Measurements from ENCODE around the gene COX4I2. TPM values are rescaled to one million over a fixed set of nuclear protein-coding genes. Genes with fewer than 3 reads are reported as not detected.

The COX4I2 gene
- total and polyA plus RNA-seq, 4 experiments from 2014 or later, result not detected

DNA sequence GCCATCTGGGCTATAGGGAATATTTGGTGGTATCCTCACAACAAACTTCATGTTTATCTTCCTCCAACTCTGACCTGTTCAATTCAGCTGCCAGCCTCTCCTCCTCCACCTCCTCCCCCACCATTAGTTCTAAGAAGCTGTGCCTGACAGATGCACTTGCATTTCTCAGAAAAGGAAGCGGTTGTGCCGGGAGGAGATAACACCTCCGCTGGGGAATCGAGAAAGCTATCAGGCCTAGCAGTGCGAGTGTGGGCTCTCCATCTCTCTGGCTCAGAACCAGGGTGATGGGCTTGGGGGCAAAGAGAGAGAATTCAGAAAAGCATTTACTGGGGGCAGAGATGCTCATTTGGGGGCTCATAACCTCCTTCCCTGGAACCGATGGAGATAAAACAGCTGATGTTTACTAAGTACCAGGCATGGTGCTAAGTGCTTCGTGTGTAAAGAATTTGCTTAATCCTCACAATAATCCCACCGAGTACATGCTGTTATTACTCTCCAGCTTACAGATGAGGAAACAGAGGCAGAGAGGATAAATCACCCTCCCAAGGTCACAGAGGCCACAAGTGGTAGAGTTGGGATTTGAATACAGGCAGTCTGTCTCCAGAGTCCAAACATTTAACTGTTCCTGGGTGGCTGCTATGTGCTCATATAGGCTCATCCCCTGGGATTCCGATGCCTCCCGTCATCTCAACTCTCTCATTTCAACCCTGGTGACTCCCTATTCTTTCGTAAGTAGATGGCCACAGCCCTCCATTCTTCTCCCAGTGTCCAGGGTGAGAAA is 38.3 kb downstream of the COX4I2 start:
- no peaks in the 10 kb centered on the region for H3K9me3 Mint-ChIP-seq
- H3K4me3 Mint-ChIP-seq, result peak overlapping the region; percentile 91 to 97 (median 94)
- no peaks in the 10 kb centered on the region for H3K27me3 ChIP-seq (ENCODE audit: insufficient read depth, low read length)
- peak overlapping the region; percentile 96 to 98 (median 97) for H3K27ac Mint-ChIP-seq
- peak overlapping the region; percentile 59 to 87 for H3K4me3 ChIP-seq (ENCODE audit: low read length in 2 of 2)
- H3K4me1 ChIP-seq (ENCODE audit: insufficient read depth, low read length), result peaks cover 88% of the 10 kb centered on the region
- ChIA-PET CTCF (ENCODE audit: partially characterized antibody) (interaction anchor here (0.5 to 8.2 kb wide), 5 partner anchors 10 to 171 kb away, joined by 3 to 94 read pairs (median 4); partner anchors contain the start of gene BCL2L1), POLR2A (ENCODE audit: partially characterized antibody) (interaction anchor here (0.7 to 6.0 kb wide), 12 partner anchors 9 to 103 kb away, joined by 3 to 125 read pairs (median 5); partner anchors contain the start of gene BCL2L1)
- no peaks in the 10 kb centered on the region for H3K27me3 Mint-ChIP-seq
- peaks cover 24 to 27% of the 10 kb centered on the region in 2 donors for H3K36me3 Mint-ChIP-seq
- intact Hi-C loops (cut with micrococcal nuclease), result loop anchor here (1.0 kb wide), 3 partner anchors 15 to 47 kb away; no protein-coding TSS in a partner anchor
- H3K36me3 ChIP-seq (ENCODE audit: insufficient read depth, low read length), result peaks cover 4% of the 10 kb centered on the region
- H3K9me3 ChIP-seq (ENCODE audit: control insufficient read depth in 1 of 2, low read length in 2 of 2), result no peaks in the 10 kb centered on the region
- peak; percentile 60 to 71 (median 65) for DNase-seq
- H3K4me1 Mint-ChIP-seq, result peaks cover 68 to 90% (median 78%) of the 10 kb centered on the region in 4 donors
- peak overlapping the region; percentile 75 for H3K27ac ChIP-seq (ENCODE audit: low read depth, low read length)

DNA sequence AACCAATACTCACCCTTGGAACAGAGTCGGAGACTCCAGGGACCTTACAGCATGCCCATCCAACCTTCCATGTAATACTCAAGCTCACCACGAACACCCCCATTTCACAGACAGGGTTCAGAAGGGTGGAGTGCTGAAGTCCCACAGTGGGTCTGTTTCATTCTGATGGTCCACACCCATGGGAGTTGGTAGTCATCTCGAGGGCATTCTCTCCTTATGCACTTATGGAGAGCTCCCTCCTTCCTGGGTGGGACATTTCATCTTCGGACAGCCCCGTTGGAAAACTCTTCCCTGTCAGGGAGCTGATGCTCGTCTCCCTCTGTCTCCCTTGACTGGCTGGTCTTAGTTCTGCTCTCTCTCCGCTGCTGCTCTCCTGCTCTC is 38.9 kb downstream of the COX4I2 start:
- Histone ChIP-seq H3K27me3 (ENCODE audit: insufficient read depth, low read length) (no peaks in the 10 kb centered on the region), H3K36me3 (ENCODE audit: insufficient read depth, low read length) (peaks cover 5% of the 10 kb centered on the region), H3K9me3 (ENCODE audit: control insufficient read depth in 1 of 2, low read length in 2 of 2) (no peaks in the 10 kb centered on the region), H3K4me3 (ENCODE audit: low read length in 2 of 2) (peak overlapping the region; percentile 59 to 87), H3K27ac (ENCODE audit: low read depth, low read length) (peak overlapping the region; percentile 75), H3K4me1 (ENCODE audit: insufficient read depth, low read length) (peaks cover 92% of the 10 kb centered on the region)
- Mint-ChIP-seq H3K4me1 (peaks cover 67 to 93% (median 79%) of the 10 kb centered on the region in 4 donors), H3K27me3 (no peaks in the 10 kb centered on the region), H3K27ac (peak overlapping the region; percentile 96 to 98 (median 97)), H3K4me3 (peak overlapping the region; percentile 63 to 97 (median 94)), H3K9me3 (no peaks in the 10 kb centered on the region), H3K36me3 (peaks cover 29 to 30% of the 10 kb centered on the region in 2 donors)
- intact Hi-C loops (cut with micrococcal nuclease), result loop anchor here (1.0 kb wide), 1 partner anchor 15 kb away; no protein-coding TSS in a partner anchor
- POLR2A ChIA-PET (ENCODE audit: partially characterized antibody), result interaction anchor here (1.1 to 6.0 kb wide), 8 partner anchors 8 to 44 kb away, joined by 3 to 125 read pairs (median 8); partner anchors contain the start of gene BCL2L1
- DNase-seq, result no peak
- CTCF ChIA-PET (ENCODE audit: partially characterized antibody), result interaction anchor here (0.5 to 8.2 kb wide), 5 partner anchors 9 to 172 kb away, joined by 3 to 94 read pairs (median 4); partner anchors contain the start of gene BCL2L1

DNA sequence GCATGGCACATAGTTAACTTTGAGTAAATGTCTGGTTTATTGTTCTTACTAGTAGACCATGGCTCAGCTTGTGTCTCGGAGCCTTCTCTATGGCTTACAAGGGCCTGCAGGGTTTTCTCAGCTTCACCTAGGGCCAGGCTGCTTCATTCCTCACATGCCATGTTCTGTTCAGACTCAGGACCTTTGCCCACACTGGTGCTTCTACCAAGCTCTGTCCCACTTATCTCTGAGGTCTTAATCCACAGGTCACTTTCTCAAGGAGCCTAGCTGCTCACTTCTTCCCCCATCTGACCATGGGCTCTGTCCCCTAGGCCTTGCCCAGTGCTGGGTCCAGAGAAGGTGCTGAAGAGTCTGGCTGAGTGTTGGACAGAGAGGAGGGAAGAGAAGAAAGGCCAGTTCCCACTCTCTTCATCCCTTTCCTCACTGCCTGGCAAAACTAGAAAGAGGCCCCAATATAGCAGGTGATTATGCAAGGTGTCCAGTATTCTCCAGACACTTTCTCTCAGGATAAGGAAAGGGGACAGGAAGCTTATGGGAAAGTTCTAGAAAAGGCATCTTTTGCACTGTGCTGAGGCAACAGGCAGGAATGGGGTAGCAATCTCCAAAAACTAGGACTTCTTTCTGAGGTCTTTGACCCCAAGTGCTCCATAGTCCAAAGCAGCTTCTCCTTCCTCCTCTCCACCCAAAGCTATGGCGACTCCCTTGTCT is 40.0 kb downstream of the COX4I2 start:
- Histone ChIP-seq H3K4me1 (ENCODE audit: insufficient read depth, low read length) (peaks cover 95% of the 10 kb centered on the region), H3K27ac (ENCODE audit: low read depth, low read length) (no peak overlapping the region), H3K4me3 (ENCODE audit: low read length in 2 of 2) (no peak overlapping the region), H3K27me3 (ENCODE audit: insufficient read depth, low read length) (no peaks in the 10 kb centered on the region), H3K36me3 (ENCODE audit: insufficient read depth, low read length) (peaks cover 5% of the 10 kb centered on the region), H3K9me3 (ENCODE audit: control insufficient read depth in 1 of 2, low read length in 2 of 2) (no peaks in the 10 kb centered on the region)
- intact Hi-C loops (cut with micrococcal nuclease), result no loop called here
- no peak for DNase-seq
- ChIA-PET POLR2A (ENCODE audit: partially characterized antibody) (interaction anchor here (1.3 to 6.0 kb wide), 2 partner anchors 12 to 43 kb away, joined by 4 to 125 read pairs; partner anchors contain the start of gene BCL2L1), CTCF (ENCODE audit: partially characterized antibody) (interaction anchor here (5.7 to 8.2 kb wide), 2 partner anchors 17 to 46 kb away, joined by 87 to 94 read pairs; partner anchors contain the start of gene BCL2L1)
- H3K27me3 Mint-ChIP-seq, result no peaks in the 10 kb centered on the region
- peak overlapping the region in 7 of 8 donors; percentile 9 to 94 (median 62) for H3K4me3 Mint-ChIP-seq
- H3K9me3 Mint-ChIP-seq, result no peaks in the 10 kb centered on the region
- H3K36me3 Mint-ChIP-seq, result peaks cover 31 to 32% of the 10 kb centered on the region in 2 donors
- peak overlapping the region; percentile 88 to 97 (median 91) for H3K27ac Mint-ChIP-seq
- peaks cover 69 to 94% (median 80%) of the 10 kb centered on the region in 4 donors for H3K4me1 Mint-ChIP-seq

DNA sequence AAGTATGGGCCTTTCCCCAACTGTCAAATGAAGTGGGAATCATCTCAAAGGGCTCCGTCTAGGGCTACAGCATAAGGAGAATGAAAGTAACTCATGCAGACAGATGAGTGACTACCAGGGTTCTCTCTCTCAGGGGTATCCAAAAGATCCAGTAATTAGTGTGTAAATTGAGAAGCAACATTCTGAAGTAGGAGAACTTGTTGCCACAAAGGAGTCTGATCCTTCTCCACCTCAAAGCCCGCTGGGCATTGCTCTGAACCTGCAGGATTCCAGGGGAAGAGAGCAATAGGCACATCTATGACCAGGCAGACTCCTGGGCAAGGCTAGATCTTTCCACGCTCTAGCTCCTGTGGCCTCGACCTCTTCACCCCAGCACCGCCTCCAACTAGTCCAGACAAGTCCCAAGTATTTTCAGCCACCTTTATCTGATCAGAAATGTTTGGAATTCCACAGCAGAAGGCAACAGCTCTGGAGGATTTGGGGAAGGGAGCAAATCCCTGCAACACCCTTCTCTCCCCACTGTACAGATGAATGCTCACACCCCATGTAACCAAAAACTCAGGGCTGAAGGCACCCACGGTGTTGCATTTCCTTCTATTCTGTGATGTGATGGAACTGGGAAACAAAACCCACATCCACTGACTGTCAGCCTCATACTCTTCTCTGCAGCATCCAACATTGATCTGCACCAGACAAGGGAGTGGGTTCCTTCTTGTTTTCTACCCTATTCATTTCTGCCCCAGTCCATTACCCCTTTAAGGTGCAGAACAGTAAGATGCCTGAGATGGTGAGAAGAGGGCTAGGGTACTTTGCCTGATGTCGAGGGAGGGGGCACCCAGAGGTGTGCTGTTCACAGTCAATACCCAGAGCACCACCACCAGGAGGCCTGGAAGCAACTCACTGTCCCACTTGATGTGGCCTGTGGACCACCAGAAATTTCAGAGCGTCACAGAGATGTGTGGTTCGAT is 41.0 kb downstream of the COX4I2 start:
- H3K27me3 Mint-ChIP-seq, result no peaks in the 10 kb centered on the region
- Histone ChIP-seq H3K27ac (ENCODE audit: low read depth, low read length) (peak overlapping the region; percentile 6), H3K4me1 (ENCODE audit: insufficient read depth, low read length) (peaks cover 96% of the 10 kb centered on the region), H3K27me3 (ENCODE audit: insufficient read depth, low read length) (no peaks in the 10 kb centered on the region), H3K36me3 (ENCODE audit: insufficient read depth, low read length) (peaks cover 5% of the 10 kb centered on the region), H3K4me3 (ENCODE audit: low read length in 2 of 2) (no peak overlapping the region), H3K9me3 (ENCODE audit: control insufficient read depth in 1 of 2, low read length in 2 of 2) (no peaks in the 10 kb centered on the region)
- H3K4me3 Mint-ChIP-seq, result peak overlapping the region in 7 of 8 donors; percentile 14 to 76 (median 61)
- peaks cover 36 to 38% of the 10 kb centered on the region in 2 donors for H3K36me3 Mint-ChIP-seq
- ChIA-PET POLR2A (ENCODE audit: partially characterized antibody) (interaction anchor here (6.0 kb wide), 1 partner anchor 42 kb away, joined by 125 read pairs; the partner anchor contains the start of gene BCL2L1), CTCF (ENCODE audit: partially characterized antibody) (interaction anchor here (5.7 to 8.2 kb wide), 2 partner anchors 18 to 45 kb away, joined by 87 to 94 read pairs; partner anchors contain the start of gene BCL2L1)
- no peaks in the 10 kb centered on the region for H3K9me3 Mint-ChIP-seq
- peak in 1 of 5 donors; percentile 16 for DNase-seq
- intact Hi-C loops (cut with micrococcal nuclease), result no loop called here
- H3K4me1 Mint-ChIP-seq, result peaks cover 73 to 99% (median 84%) of the 10 kb centered on the region in 4 donors
- peak overlapping the region; percentile 88 to 97 (median 91) for H3K27ac Mint-ChIP-seq

DNA sequence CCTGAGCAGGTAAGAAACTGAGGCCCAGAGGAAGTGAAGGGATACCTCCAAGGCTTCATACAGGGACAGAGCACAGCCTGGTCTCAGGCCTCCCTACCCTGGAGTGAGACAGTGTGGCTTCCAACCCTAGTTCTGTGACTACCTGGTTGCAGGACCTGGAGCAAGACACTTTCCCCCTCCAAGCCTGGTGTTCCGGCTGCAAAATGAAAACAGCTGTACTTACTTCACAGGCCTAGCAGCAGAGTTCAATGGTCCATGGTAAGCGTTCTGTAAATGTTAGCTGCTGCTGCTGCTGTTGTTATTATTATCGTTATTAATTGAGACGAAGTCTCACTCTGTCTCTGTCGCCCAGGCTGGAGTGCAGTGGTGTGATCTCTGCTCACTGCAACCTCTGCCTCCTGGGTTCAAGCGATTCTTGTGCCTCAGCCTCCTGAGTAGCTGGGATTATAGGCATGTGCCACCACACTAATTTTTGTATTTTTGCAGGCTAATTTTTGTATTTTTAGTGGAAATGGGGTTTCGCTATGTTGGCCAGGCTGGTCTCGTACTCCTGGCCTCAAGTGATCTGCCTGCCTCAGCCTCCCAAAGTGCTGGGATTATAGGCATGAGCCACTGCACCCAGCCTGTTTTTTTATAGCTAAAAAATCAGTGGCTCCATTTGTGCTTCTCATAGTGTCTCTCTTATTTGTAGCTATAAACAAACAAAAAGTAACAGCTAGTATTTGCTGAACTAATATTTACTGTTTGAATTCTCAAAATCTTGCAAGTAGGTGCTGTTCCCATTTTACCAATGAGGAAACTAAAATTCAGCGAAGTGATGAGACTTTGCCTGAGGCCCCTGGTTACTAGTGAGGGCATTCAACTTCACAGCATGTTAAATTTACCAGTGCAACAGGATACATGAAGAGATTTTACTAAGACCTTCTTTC is 41.9 kb downstream of the COX4I2 start:
- DNase-seq, result no peak
- Mint-ChIP-seq H3K4me1 (peaks cover 73 to 99% (median 84%) of the 10 kb centered on the region in 4 donors), H3K27me3 (no peaks in the 10 kb centered on the region), H3K27ac (peak overlapping the region; percentile 84 to 97 (median 91)), H3K9me3 (no peaks in the 10 kb centered on the region), H3K4me3 (peak overlapping the region in 6 of 8 donors; percentile 21 to 76 (median 62)), H3K36me3 (peaks cover 39 to 45% of the 10 kb centered on the region in 2 donors)
- peaks cover 96% of the 10 kb centered on the region for H3K4me1 ChIP-seq (ENCODE audit: insufficient read depth, low read length)
- H3K9me3 ChIP-seq (ENCODE audit: control insufficient read depth in 1 of 2, low read length in 2 of 2), result no peaks in the 10 kb centered on the region
- no peaks in the 10 kb centered on the region for H3K27me3 ChIP-seq (ENCODE audit: insufficient read depth, low read length)
- H3K4me3 ChIP-seq (ENCODE audit: low read length in 2 of 2), result no peak overlapping the region
- CTCF ChIA-PET (ENCODE audit: partially characterized antibody), result interaction anchor here (1.6 to 8.2 kb wide), 2 partner anchors 18 to 44 kb away, joined by 7 to 94 read pairs; partner anchors contain the start of gene BCL2L1
- intact Hi-C loops (cut with micrococcal nuclease), result no loop called here
- peaks cover 5% of the 10 kb centered on the region for H3K36me3 ChIP-seq (ENCODE audit: insufficient read depth, low read length)
- H3K27ac ChIP-seq (ENCODE audit: low read depth, low read length), result peak overlapping the region; percentile 6
- POLR2A ChIA-PET (ENCODE audit: partially characterized antibody), result interaction anchor here (0.6 to 1.1 kb wide), 2 partner anchors 10 to 44 kb away, joined by 3 to 6 read pairs; no protein-coding TSS in a partner anchor
